ENCODE data around the gene LRBA. TPM values are rescaled to one million over a fixed set of nuclear protein-coding genes. Genes with fewer than 3 reads are reported as not detected.

LRBA gene
- total and polyA plus RNA-seq, 4 donors = 11.8 to 149 (median 34.2) TPM

DNA sequence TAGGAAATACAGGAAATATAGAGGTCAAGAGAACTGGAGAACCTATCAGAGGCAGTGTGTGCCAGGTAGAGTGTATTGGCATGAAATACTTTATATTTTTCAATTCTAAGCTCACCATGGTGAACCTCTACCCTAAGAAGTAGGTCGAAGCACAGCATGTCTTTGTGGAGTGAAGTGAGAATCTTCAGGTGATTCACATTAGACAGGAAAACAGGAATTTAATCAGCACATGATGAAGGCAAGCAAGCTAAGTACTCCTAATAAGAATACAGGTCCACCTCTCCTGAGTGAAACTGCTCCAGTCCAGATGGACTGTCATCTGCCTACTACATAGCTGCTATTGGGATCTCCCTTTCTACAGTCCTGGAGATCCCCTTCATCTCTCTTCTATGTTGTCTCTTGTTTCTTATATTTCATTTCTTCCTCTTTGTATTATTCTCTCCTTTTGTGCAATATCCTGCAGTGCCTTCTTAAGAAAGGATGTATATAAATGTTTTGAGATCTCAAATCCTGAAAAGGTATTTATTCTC, 159.0 kb downstream of the LRBA start:
- H3K27ac ChIP-seq (ENCODE audit: low read depth in 1 of 2, low read length in 1 of 2) = no peak overlapping the region
- no peaks in the 10 kb centered on the region for H3K4me1 ChIP-seq (ENCODE audit: control insufficient read depth in 5 of 5, insufficient read depth in 5 of 5, low read length in 5 of 5)
- no peak overlapping the region for H3K9ac ChIP-seq (ENCODE audit: insufficient read depth in 1 of 2, low read length in 2 of 2)
- H3K4me3 ChIP-seq = no peak overlapping the region
- 93 to 98% methylated on average over 1 of the region's 1 CpG for WGBS, 2 donors
- H3K9me3 ChIP-seq (ENCODE audit: control insufficient read depth in 4 of 4, insufficient read depth in 3 of 4, low read length in 3 of 4) = no peaks in the 10 kb centered on the region
- TF ChIP-seq CTCF (IDR thresholded peaks at IDR 0.05; ENCODE audit: control extremely low read depth, extremely low read depth) = no peak
- no peaks in the 10 kb centered on the region for H3K27me3 ChIP-seq (ENCODE audit: control insufficient read depth in 3 of 3, insufficient read depth in 3 of 3, low read length in 2 of 3)
- ATAC-seq (ENCODE audit: insufficient read depth, low FRiP score) (no peak), DNase-seq (no peak)
- H3K36me3 ChIP-seq (ENCODE audit: control insufficient read depth in 4 of 4, insufficient read depth in 4 of 4, low read length in 4 of 4) = peaks cover 0 to 7% (median 2%) of the 10 kb centered on the region in 4 donors

DNA sequence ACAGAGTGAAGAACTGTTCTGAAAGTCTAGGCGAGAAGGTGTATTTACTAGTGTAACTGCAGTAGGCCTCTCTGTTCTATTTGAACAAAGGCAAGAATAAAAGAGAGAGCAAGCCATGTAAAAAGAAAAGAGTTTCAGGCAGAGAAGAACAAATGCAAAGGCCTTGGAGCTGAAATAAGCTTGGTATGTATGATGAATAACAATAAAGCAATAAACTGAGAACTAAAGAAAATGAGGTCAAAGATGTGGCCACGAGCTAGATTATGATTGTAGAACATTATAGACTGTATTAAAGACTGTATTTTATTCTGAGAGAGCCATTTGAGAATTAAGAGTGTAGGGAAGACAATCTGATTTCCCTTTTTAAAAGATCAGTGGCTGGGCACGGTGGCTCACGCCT, 160.5 kb downstream of the LRBA start:
- ATAC-seq (ENCODE audit: insufficient read depth, low FRiP score) (no peak), DNase-seq (no peak)

DNA sequence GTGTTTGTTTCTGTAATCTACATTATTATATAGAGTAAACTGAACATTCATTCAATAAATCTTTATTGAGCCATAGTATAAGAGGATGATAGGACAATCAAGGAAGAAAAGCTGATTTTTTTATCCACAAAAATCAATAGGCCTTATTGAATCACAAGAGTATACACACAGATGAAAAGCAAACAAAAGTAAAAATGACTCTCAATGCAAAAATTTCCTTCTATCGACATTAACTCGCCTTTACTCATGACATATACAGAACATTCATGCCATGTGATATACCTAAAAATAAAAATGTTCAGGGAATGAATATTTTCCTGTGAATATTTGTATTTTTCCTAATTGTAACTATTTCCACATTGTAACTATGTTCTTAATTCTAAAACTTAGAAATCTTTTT, 161.2 kb downstream of the LRBA start:
- no peaks in the 10 kb centered on the region for H3K4me1 ChIP-seq (ENCODE audit: control insufficient read depth in 5 of 5, insufficient read depth in 5 of 5, low read length in 5 of 5)
- WGBS, 2 donors = 94 to 99% methylated on average over 2 of the region's 2 CpGs
- H3K9me3 ChIP-seq (ENCODE audit: control insufficient read depth in 4 of 4, insufficient read depth in 3 of 4, low read length in 3 of 4) = no peaks in the 10 kb centered on the region
- no peaks in the 10 kb centered on the region for H3K27me3 ChIP-seq (ENCODE audit: control insufficient read depth in 3 of 3, insufficient read depth in 3 of 3, low read length in 2 of 3)
- H3K27ac ChIP-seq (ENCODE audit: low read depth in 1 of 2, low read length in 1 of 2) = no peak overlapping the region
- no peak overlapping the region for H3K9ac ChIP-seq (ENCODE audit: insufficient read depth in 1 of 2, low read length in 2 of 2)
- TF ChIP-seq CTCF (IDR thresholded peaks at IDR 0.05; ENCODE audit: control extremely low read depth, extremely low read depth) = no peak
- H3K4me3 ChIP-seq = no peak overlapping the region
- peaks cover 0 to 7% (median 2%) of the 10 kb centered on the region in 4 donors for H3K36me3 ChIP-seq (ENCODE audit: control insufficient read depth in 4 of 4, insufficient read depth in 4 of 4, low read length in 4 of 4)
- ATAC-seq (ENCODE audit: insufficient read depth, low FRiP score) = no peak
- no peak for DNase-seq

More for the DNA sequence above, 160.5 kb downstream of the LRBA start:
- Histone ChIP-seq H3K4me3 (no peak overlapping the region), H3K27me3 (ENCODE audit: control insufficient read depth in 3 of 3, insufficient read depth in 3 of 3, low read length in 2 of 3) (no peaks in the 10 kb centered on the region), H3K9me3 (ENCODE audit: control insufficient read depth in 4 of 4, insufficient read depth in 3 of 4, low read length in 3 of 4) (no peaks in the 10 kb centered on the region), H3K27ac (ENCODE audit: low read depth in 1 of 2, low read length in 1 of 2) (no peak overlapping the region), H3K9ac (ENCODE audit: insufficient read depth in 1 of 2, low read length in 2 of 2) (no peak overlapping the region), H3K4me1 (ENCODE audit: control insufficient read depth in 5 of 5, insufficient read depth in 5 of 5, low read length in 5 of 5) (no peaks in the 10 kb centered on the region), H3K36me3 (ENCODE audit: control insufficient read depth in 4 of 4, insufficient read depth in 4 of 4, low read length in 4 of 4) (peaks cover 0 to 7% (median 2%) of the 10 kb centered on the region in 4 donors)
- TF ChIP-seq CTCF (IDR thresholded peaks at IDR 0.05; ENCODE audit: control extremely low read depth, extremely low read depth) = no peak
- 97% methylated on average over 4 of the region's 4 CpGs for WGBS, 2 donors

DNA sequence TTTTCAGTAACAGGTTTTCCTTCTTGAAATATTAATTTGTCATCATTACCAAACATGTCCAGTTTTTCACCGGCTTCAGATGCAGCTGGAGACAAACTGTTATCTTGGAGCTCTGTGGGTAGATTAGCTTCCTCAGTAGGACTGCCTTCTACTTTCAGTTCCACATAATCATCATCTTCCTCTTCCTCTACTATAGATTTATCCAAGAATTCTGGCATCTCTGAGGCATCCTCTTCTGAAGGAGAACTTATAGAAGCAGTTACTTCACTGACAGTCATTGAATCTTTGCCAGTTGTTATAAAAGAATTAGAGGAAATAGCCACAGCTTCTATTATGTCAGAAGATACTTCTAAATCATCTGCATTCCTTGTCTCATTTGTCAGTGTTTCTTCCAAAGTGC, 162.9 kb downstream of the LRBA start:
- peaks cover 0 to 7% (median 2%) of the 10 kb centered on the region in 4 donors for H3K36me3 ChIP-seq (ENCODE audit: control insufficient read depth in 4 of 4, insufficient read depth in 4 of 4, low read length in 4 of 4)
- no peaks in the 10 kb centered on the region for H3K4me1 ChIP-seq (ENCODE audit: control insufficient read depth in 5 of 5, insufficient read depth in 5 of 5, low read length in 5 of 5)
- no peak overlapping the region for H3K4me3 ChIP-seq
- TF ChIP-seq CTCF (IDR thresholded peaks at IDR 0.05; ENCODE audit: control extremely low read depth, extremely low read depth) = no peak
- no peak overlapping the region for H3K9ac ChIP-seq (ENCODE audit: insufficient read depth in 1 of 2, low read length in 2 of 2)
- no peak overlapping the region for H3K27ac ChIP-seq (ENCODE audit: low read depth in 1 of 2, low read length in 1 of 2)
- ATAC-seq (ENCODE audit: insufficient read depth, low FRiP score) (no peak), DNase-seq (no peak)
- H3K9me3 ChIP-seq (ENCODE audit: control insufficient read depth in 4 of 4, insufficient read depth in 3 of 4, low read length in 3 of 4) = no peaks in the 10 kb centered on the region
- WGBS, 2 donors = 33 to 52% methylated on average over 1 of the region's 1 CpG
- H3K27me3 ChIP-seq (ENCODE audit: control insufficient read depth in 3 of 3, insufficient read depth in 3 of 3, low read length in 2 of 3) = no peaks in the 10 kb centered on the region
